Left ventricle myocardium inferior (tissue), 1 donor: Measurements from ENCODE around the gene CNGB1. TPM values are rescaled to one million over a fixed set of nuclear protein-coding genes. Genes with fewer than 3 reads are reported as not detected.

Source experiments
- DNase-seq: peaks from one replicate; pipeline ENCODE4 v3.0.0-alpha.2; 2020
- H3K27ac ChIP-seq: fragments of 200-600 bp; replicated peaks from 2 replicates; pipeline ENCODE4 v1.8.0; 2021
- H3K27me3 ChIP-seq: fragments of 200-600 bp; 2 replicates; pipeline ENCODE4 v1.8.0; 2021; ENCODE audit warnings: low read depth
- H3K36me3 ChIP-seq: fragments of 200-600 bp; 2 replicates; pipeline ENCODE4 v1.8.0; 2021
- H3K4me1 ChIP-seq: fragments of 200-600 bp; 2 replicates; pipeline ENCODE4 v1.8.0; 2021
- H3K4me3 ChIP-seq: fragments of 200-600 bp; 2 replicates; pipeline ENCODE4 v1.8.0; 2021; ENCODE audit warnings: mild to moderate bottlenecking, moderate library complexity
- H3K9me3 ChIP-seq: fragments of 200-600 bp; replicated peaks from 2 replicates; pipeline ENCODE4 v1.8.0; 2021
- CTCF ChIP-seq: fragments of 200-600 bp; IDR thresholded peaks from 2 replicates; pipeline ENCODE4 v1.8.0; 2021; ENCODE audit warnings: antibody characterized with exemption, mild to moderate bottlenecking, borderline replicate concordance
- intact Hi-C: fragments of 100-400 bp; cut with micrococcal nuclease; formaldehyde crosslinking; loops from one replicate; pipeline ENCODE4 v1.11.0; 2022
- total RNA-seq: library from RNA; stranded (reverse); fragmentation: NEBNext Ultra II Directional; extraction: Animal tissue kit (Norgen Biotek cat#: 25700); gene quantifications from one replicate; pipeline ENCODE4 v1.2.1, GENCODE V29; 2021
- donor health status: DM: no; HTN: yes; CAD: no; lungs with severe emphysema.

The CNGB1 gene
- total RNA-seq, 1 donor from 2014 or later, result not detected

GRCh38 chr16:57908409-57908987 is 62.4 kb downstream of the CNGB1 start:
- Histone ChIP-seq H3K27ac (no peak overlapping the region), H3K4me3 (no peak overlapping the region), H3K36me3 (no peaks in the 10 kb centered on the region), H3K9me3 (no peaks in the 10 kb centered on the region), H3K4me1 (no peaks in the 10 kb centered on the region), H3K27me3 (peaks cover 14% of the 10 kb centered on the region)
- intact Hi-C loops, result no loop called here
- no peak for DNase-seq
- TF ChIP-seq CTCF, result no peak

DNA sequence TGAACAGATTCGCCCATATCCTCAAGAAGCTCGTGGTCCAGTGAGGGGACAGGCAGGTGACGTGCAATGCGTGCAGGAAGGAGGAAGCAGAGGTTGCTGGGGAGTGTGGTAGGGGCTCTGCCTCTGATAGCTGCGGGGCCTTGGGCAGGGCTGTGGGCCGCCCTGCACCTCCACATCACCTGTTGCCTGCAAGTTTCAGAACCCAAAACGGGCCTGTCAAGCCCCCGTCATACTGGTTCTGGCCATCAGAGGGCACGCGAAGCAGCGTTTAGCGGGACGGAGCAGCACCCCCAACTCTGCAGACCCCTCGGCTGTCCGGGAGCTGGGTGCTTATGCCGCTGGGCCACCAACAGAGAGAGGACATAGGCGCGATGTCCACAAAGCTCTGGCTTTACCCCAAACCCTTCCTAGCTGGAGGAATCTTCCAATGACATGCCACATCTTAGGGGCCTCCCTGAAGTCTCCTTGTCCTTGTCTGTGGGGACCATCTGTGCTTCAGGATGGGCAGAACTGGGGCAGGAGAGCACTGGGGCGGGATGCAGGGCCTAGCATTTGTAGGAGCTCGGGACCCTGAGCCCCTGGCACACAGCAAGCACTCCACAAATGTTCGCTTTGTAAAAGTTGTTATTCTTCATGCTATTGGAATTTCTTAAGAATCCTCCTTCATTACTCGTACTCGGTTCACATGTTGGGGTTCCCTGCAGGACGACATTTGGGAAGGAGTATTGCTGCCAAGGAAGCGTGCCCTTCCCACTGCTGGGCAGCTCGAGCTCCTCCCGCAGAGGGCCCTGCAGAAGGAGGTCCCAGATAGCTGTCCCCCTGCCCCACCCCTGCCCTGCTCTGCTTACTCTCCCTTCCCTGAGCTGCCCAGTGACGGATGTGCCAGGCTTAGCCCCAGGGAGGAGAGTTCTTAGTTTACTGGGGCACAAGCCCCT is 64.3 kb downstream of the CNGB1 start:
- peak; percentile 70 for TF ChIP-seq CTCF
- DNase-seq, result no peak
- Histone ChIP-seq H3K27ac (no peak overlapping the region), H3K36me3 (no peaks in the 10 kb centered on the region), H3K27me3 (peaks cover 33% of the 10 kb centered on the region), H3K4me1 (no peaks in the 10 kb centered on the region), H3K9me3 (no peaks in the 10 kb centered on the region), H3K4me3 (no peak overlapping the region)
- intact Hi-C loops, result no loop called here

DNA sequence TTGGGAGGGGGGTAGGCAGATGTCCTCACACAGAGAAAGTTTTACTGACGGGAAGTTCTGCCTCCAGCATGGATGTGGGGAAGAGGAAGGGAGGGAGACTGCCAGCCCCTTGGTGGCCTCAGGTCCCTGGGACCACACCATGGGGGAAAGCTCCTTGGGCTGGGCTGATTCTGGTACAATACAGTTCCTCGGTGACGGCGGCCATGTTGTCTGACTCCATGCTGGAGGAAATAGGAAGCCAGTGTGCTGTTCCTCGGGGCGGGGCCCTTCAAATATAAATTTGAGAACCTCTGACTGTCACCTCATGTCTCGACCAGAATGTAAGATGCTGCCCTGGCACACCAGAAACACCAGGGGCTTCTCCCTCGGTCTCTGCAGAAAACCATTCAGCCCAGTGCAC is 66.8 kb downstream of the CNGB1 start:
- intact Hi-C loops, result no loop called here
- TF ChIP-seq CTCF, result no peak
- peaks cover 50% of the 10 kb centered on the region for H3K27me3 ChIP-seq

GRCh38 chr16:57903656-57904055 is 67.3 kb downstream of the CNGB1 start:
- no peak for DNase-seq
- no peak overlapping the region for H3K27ac ChIP-seq
- intact Hi-C loops, result no loop called here
- H3K36me3 ChIP-seq, result no peaks in the 10 kb centered on the region
- TF ChIP-seq CTCF, result no peak
- H3K4me3 ChIP-seq, result no peak overlapping the region
- peaks cover 50% of the 10 kb centered on the region for H3K27me3 ChIP-seq
- no peaks in the 10 kb centered on the region for H3K4me1 ChIP-seq
- H3K9me3 ChIP-seq, result no peaks in the 10 kb centered on the region

More for the DNA sequence above, 66.8 kb downstream of the CNGB1 start:
- no peak for DNase-seq
- Histone ChIP-seq H3K27ac (no peak overlapping the region), H3K9me3 (no peaks in the 10 kb centered on the region), H3K4me1 (no peaks in the 10 kb centered on the region), H3K4me3 (no peak overlapping the region), H3K36me3 (no peaks in the 10 kb centered on the region)

DNA sequence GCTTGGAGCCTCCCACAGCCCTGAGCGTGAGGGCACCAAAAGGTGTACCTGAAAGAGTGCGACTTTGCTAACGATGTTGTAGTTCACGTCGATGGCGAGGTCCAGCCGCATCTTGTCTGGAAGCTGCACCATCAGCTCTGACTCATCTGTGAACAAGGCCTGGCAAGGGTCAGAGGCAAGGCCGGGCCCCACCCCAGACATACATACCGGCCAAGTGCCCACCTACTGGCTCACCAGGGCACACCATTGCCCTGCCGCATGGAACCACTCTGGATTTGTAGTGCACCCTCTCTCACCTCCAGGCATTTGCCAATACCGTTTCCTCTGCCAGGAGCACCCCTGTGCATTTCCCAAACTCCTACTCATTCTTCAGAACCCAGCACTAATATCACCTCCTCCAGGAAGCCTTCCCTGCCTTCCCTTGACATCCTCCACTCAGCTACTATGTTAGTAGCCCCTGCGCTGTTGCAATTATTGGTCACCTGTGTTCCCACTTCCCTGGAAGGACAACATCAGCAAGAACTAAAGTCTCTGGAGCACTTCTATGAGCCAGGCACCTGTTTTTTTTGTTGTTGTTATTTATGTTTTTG is 69.4 kb downstream of the CNGB1 start:
- no peak overlapping the region for H3K4me3 ChIP-seq
- no peak overlapping the region for H3K27ac ChIP-seq
- no peak for TF ChIP-seq CTCF
- no peaks in the 10 kb centered on the region for H3K4me1 ChIP-seq
- H3K27me3 ChIP-seq, result peaks cover 50% of the 10 kb centered on the region
- no peaks in the 10 kb centered on the region for H3K9me3 ChIP-seq
- H3K36me3 ChIP-seq, result no peaks in the 10 kb centered on the region
- intact Hi-C loops, result no loop called here
- no peak for DNase-seq
